B cell (primary cell): Measurements from ENCODE around the gene CASKIN2. TPM values are rescaled to one million over a fixed set of nuclear protein-coding genes. Genes with fewer than 3 reads are reported as not detected.
A peak's percentile ranks its signal among the peaks of the same experiment; 100 is the strongest.

Experiments
- ATAC-seq: fragments of 200-7000 bp; cut with Tn5 transposase; one replicate; pipeline ENCODE4 v1.10.0; 2021; ENCODE audit warnings: low read depth, mild to moderate bottlenecking, moderate number of reproducible peaks, moderate library complexity
- CTCF ChIA-PET: fragments of 350-600 bp; sonication (Branson Sonifier 250); formaldehyde crosslinking; loops from one replicate; lab custom pipeline; 2021; ENCODE audit warnings: antibody characterized with exemption, inconsistent platforms; lab: Charles Lee
- POLR2A ChIA-PET: fragments of 350-600 bp; sonication (Branson Sonifier 250); formaldehyde crosslinking; loops from one replicate; lab custom pipeline; 2021; ENCODE audit warnings: antibody characterized with exemption; lab: Charles Lee
- DNase-seq: peaks from one replicate; pipeline ENCODE4 v3.0.0; 2013
- H2AFZ ChIP-seq: 2 replicates; pipeline ENCODE4 v1.6.1; 2012; ENCODE audit warnings: mild to moderate bottlenecking, low read depth, low read length; ENCODE audit not compliant: insufficient read depth, poor library complexity, severe bottlenecking
- H3K27ac ChIP-seq, 2 donors: 1 replicate in 1 of 2; 2 replicates in 1 of 2; pipeline ENCODE4 v1.5.1; 2012 to 2013; ENCODE audit warnings: low read length in 2 of 2, mild to moderate bottlenecking in 2 of 2, moderate library complexity in 1 of 2
- H3K27me3 ChIP-seq, 4 experiments: fragments of 200-600 bp in 1 of 4; sonication (generic) in 1 of 4; replicated peaks in 1 of 4; 1 replicate in 2 of 4; 2 replicates in 2 of 4; pipeline versions ENCODE4 v1.6.1 to v1.7.0; 2013 to 2016; ENCODE audit warnings: low read length in 3 of 4, mild to moderate bottlenecking in 2 of 4, mixed read lengths in 1 of 4, moderate library complexity in 1 of 4; ENCODE audit not compliant: insufficient read depth in 4 of 4, control insufficient read depth in 3 of 4; ENCODE audit errors: control extremely low read depth in 1 of 4
- H3K36me3 ChIP-seq, 2 experiments: replicated peaks in 1 of 2; 1 replicate in 1 of 2; 2 replicates in 1 of 2; pipeline versions ENCODE4 v1.6.1 to v1.7.1; 2013; ENCODE audit warnings: low read length in 1 of 2; ENCODE audit not compliant: insufficient read depth in 2 of 2, control insufficient read depth in 1 of 2; ENCODE audit errors: control extremely low read depth in 1 of 2, extremely low read depth in 1 of 2
- H3K4me1 ChIP-seq, 2 donors: fragments of 200-600 bp in 1 of 2; sonication (generic) in 1 of 2; 1 replicate in 1 of 2; 2 replicates in 1 of 2; pipeline versions ENCODE4 v1.5.1 to v1.6.1; 2013 to 2017; ENCODE audit warnings: low read length in 2 of 2; ENCODE audit not compliant: control insufficient read depth in 2 of 2, insufficient read depth in 2 of 2
- H3K4me2 ChIP-seq: replicated peaks from 2 replicates; pipeline ENCODE3; 2012; ENCODE audit warnings: mild to moderate bottlenecking, low read depth, low read length; ENCODE audit not compliant: poor library complexity, severe bottlenecking
- H3K4me3 ChIP-seq, 5 experiments: fragments of 200-600 bp in 1 of 5; sonication (generic) in 1 of 5; 1 replicate in 3 of 5; 2 replicates in 2 of 5; pipeline versions ENCODE4 v1.5.1 to v1.7.0; 2011 to 2016; ENCODE audit warnings: low read length in 4 of 5, mild to moderate bottlenecking in 4 of 5, low read depth in 2 of 5, control low read depth in 1 of 5, moderate library complexity in 1 of 5; ENCODE audit not compliant: insufficient read depth in 1 of 5; ENCODE audit errors: control extremely low read depth in 1 of 5, extremely low read depth in 1 of 5
- H3K79me2 ChIP-seq: fragments of 200-600 bp; sonication (generic); one replicate; pipeline ENCODE4 v1.6.0; 2016; ENCODE audit warnings: low read length; ENCODE audit not compliant: control insufficient read depth, insufficient read depth
- H3K9ac ChIP-seq: fragments of 200-600 bp; sonication (generic); 2 replicates; pipeline ENCODE4 v1.6.1; 2017; ENCODE audit warnings: mild to moderate bottlenecking, low read length, moderate library complexity
- H3K9me3 ChIP-seq, 3 donors: one replicate each; pipeline versions ENCODE4 v1.6.1 to v1.7.1; 2013; ENCODE audit warnings: low read length in 2 of 3; ENCODE audit not compliant: control insufficient read depth in 2 of 3, insufficient read depth in 1 of 3; ENCODE audit errors: control extremely low read depth in 1 of 3
- H4K20me1 ChIP-seq: 2 replicates; pipeline ENCODE4 v1.6.0; 2012; ENCODE audit warnings: mild to moderate bottlenecking, low read length; ENCODE audit not compliant: insufficient read depth, control insufficient read depth, poor library complexity, severe bottlenecking
- H3K27ac Mint-ChIP-seq: one replicate; pipeline ENCODE4 v1.8.0; 2021; ENCODE audit warnings: mixed read lengths
- H3K27me3 Mint-ChIP-seq: one replicate; pipeline ENCODE4 v1.8.0; 2021; ENCODE audit warnings: mixed read lengths
- H3K4me1 Mint-ChIP-seq: one replicate; pipeline ENCODE4 v1.8.0; 2021; ENCODE audit warnings: mixed read lengths
- H3K4me3 Mint-ChIP-seq: one replicate; pipeline ENCODE4 v1.8.0; 2021; ENCODE audit warnings: mixed read lengths
- H3K9me3 Mint-ChIP-seq: one replicate; pipeline ENCODE4 v1.8.0; 2022; ENCODE audit warnings: mixed read lengths; ENCODE audit not compliant: insufficient read depth
- CTCF ChIP-seq: fragments of 200-600 bp; IDR thresholded peaks from one replicate; pipeline ENCODE4 v1.8.0; 2022; ENCODE audit warnings: antibody characterized with exemption, mild to moderate bottlenecking
- EZH2 ChIP-seq: IDR thresholded peaks from 2 replicates; pipeline ENCODE4 v1.6.1; 2012; ENCODE audit warnings: borderline replicate concordance, low read depth, mild to moderate bottlenecking, moderate library complexity, low read length; ENCODE audit not compliant: insufficient read depth, poor library complexity, severe bottlenecking
- whole genome bisulfite sequencing: methylation state at CpG from one replicate; pipeline ENCODE4 v1.1.5; 2013; ENCODE audit warnings: missing lambda C conversion rate; ENCODE audit not compliant: insufficient coverage; 5-methylcytosine and 5-hydroxymethylcytosine counted together
- intact Hi-C: fragments of 100-400 bp; cut with micrococcal nuclease; formaldehyde crosslinking; loops from one replicate; pipeline ENCODE4 v1.10.0; 2022
- polyA plus RNA-seq: library from polyadenylated mRNA; depleted of rRNA; stranded (reverse); fragments of >200 nt; gene quantifications from 2 replicates; pipeline ENCODE4 v1.2.3, GENCODE V29; 2012
- total RNA-seq, 2 donors: library from RNA; stranded (reverse); fragments of 120-200 nt in 1 of 2; gene quantifications; 1 replicate in 1 of 2; 2 replicates in 1 of 2; pipeline versions ENCODE4 v1.2.3 to v1.2.4, GENCODE V29; 2013 to 2022

CASKIN2 gene
- total and polyA plus RNA-seq, 2 donors (not counting 1 experiment from before 2014, with no cell fraction given) = 0.37 to 1.00 TPM

DNA sequence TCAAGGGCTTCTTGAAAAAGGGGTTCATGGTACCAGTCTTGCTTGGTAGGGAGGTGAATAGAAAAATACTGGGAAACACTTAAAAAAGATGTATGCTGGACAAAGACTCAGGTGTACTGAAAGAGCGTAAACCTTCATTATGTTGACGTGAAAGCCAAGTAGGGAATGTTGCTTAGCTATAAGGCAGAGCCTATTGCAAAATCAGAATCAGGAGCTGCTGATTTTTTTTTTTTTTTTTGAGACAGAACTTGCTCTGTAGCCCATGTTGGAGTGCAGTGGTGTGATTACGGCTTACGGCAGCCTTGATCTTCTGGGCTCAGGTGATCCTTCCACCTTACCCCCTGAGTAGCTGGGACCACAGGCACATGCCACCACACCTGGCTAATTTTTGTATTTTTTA lies 55.0 kb downstream of the CASKIN2 start:
- H3K4me2 ChIP-seq = no peak overlapping the region
- no peaks in the 10 kb centered on the region for H4K20me1 ChIP-seq
- H3K27ac ChIP-seq = peak overlapping the region in 1 of 2 donors; percentile 8
- no peak overlapping the region for H2AFZ ChIP-seq
- intact Hi-C loops = no loop called here
- no peak overlapping the region for H3K4me3 Mint-ChIP-seq
- peaks cover 54% of the 10 kb centered on the region for H3K79me2 ChIP-seq
- 100% methylated on average over 4 of the region's 4 CpGs for WGBS
- CTCF ChIA-PET = interaction anchor here (1.1 kb wide), 1 partner anchor 43 kb away, joined by 4 read pairs; no protein-coding TSS in a partner anchor
- no peak overlapping the region for H3K9ac ChIP-seq
- no peaks in the 10 kb centered on the region for H3K27me3 ChIP-seq
- peaks cover 38% of the 10 kb centered on the region for H3K4me1 Mint-ChIP-seq
- no peak for DNase-seq
- no peaks in the 10 kb centered on the region for H3K9me3 ChIP-seq
- no peak overlapping the region for H3K4me3 ChIP-seq
- H3K9me3 Mint-ChIP-seq = no peaks in the 10 kb centered on the region
- no peak for ATAC-seq
- POLR2A ChIA-PET = no interaction called here
- peaks cover 14 to 20% of the 10 kb centered on the region in 2 donors for H3K4me1 ChIP-seq
- no peaks in the 10 kb centered on the region for H3K27me3 Mint-ChIP-seq
- no peaks in the 10 kb centered on the region for H3K36me3 ChIP-seq
- no peak overlapping the region for H3K27ac Mint-ChIP-seq
- TF ChIP-seq EZH2 = no peak

DNA sequence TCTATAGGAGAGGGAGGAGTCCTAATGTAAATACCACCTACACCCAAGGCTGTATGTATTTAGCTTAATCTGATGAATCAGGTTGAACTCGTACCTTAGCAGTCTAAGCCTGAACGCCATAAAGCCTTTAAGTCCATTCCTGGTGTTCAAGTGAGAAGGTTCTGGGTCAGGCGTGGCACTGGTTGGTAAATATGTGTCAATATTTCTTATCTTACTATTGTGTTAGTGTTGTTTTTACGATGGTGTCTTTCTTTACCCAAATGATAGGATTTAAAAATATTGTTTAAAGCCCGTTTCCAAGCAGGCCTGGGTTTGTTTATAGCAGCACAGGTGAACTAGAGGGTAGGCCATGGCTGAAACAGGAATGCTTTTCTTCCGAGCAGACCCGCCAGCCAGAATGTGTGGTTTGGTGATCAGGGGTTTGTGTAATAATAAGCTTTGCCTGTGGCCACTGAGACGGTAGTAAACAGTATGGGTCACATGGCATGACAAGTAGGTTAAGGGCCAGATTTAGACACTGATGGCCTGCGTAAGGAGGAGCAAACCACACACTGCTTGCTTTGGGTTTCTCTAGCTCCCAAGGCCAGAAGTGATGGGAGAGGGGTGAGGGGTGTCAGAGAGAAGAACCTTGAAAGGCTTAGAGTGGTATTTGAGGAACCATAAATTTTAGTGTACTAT lies 55.6 kb downstream of the CASKIN2 start:
- Histone ChIP-seq H3K27ac (peak overlapping the region in 1 of 2 donors; percentile 8), H2AFZ (no peak overlapping the region)
- WGBS = 79% methylated on average over 9 of the region's 9 CpGs

More for the DNA sequence above, 55.6 kb downstream of the CASKIN2 start:
- CTCF ChIA-PET = interaction anchor here (1.1 kb wide), 1 partner anchor 44 kb away, joined by 4 read pairs; no protein-coding TSS in a partner anchor
- Histone ChIP-seq H3K9ac (no peak overlapping the region), H3K4me3 (no peak overlapping the region), H3K79me2 (peaks cover 51% of the 10 kb centered on the region), H3K27me3 (no peaks in the 10 kb centered on the region), H4K20me1 (no peaks in the 10 kb centered on the region), H3K4me1 (peaks cover 14 to 20% of the 10 kb centered on the region in 2 donors), H3K4me2 (no peak overlapping the region), H3K36me3 (no peaks in the 10 kb centered on the region), H3K9me3 (no peaks in the 10 kb centered on the region)
- Mint-ChIP-seq H3K4me3 (peak overlapping the region; percentile 13), H3K9me3 (no peaks in the 10 kb centered on the region), H3K27me3 (no peaks in the 10 kb centered on the region), H3K4me1 (peaks cover 36% of the 10 kb centered on the region), H3K27ac (peak overlapping the region; percentile 5)
- no peak for DNase-seq
- ATAC-seq = no peak
- POLR2A ChIA-PET = no interaction called here
- intact Hi-C loops = no loop called here
- TF ChIP-seq EZH2 = no peak
- TF ChIP-seq CTCF = no peak
